HepG2 (cell line): ENCODE measurements around the gene BCCIP. TPM values are rescaled to one million over a fixed set of nuclear protein-coding genes. Genes with fewer than 3 reads are reported as not detected.

ENCODE experiments used
- BHLHE40 ChIP-seq: IDR thresholded peaks from 2 replicates; pipeline ENCODE4 v1.6.1; 2011; ENCODE audit warnings: low read length, improper control_type of control experiment
- CBX1 ChIP-seq: IDR thresholded peaks from one replicate; pipeline ENCODE4 v1.6.1; 2016; ENCODE audit warnings: antibody characterized with exemption, low read depth
- CTCF ChIP-seq: sonication (generic); formaldehyde crosslinking; IDR thresholded peaks from 2 replicates; pipeline ENCODE4 v1.5.0; 2020; ENCODE audit warnings: mild to moderate bottlenecking, missing genetic modification reagents, moderate library complexity
- DMAP1 ChIP-seq: IDR thresholded peaks from 2 replicates; pipeline ENCODE4 v1.6.1; 2016
- ELF4 ChIP-seq: sonication (generic); formaldehyde crosslinking; IDR thresholded peaks from 2 replicates; pipeline ENCODE4 v1.5.0; 2020; ENCODE audit warnings: missing genetic modification reagents, mild to moderate bottlenecking, moderate library complexity, borderline replicate concordance
- ETV5 ChIP-seq: IDR thresholded peaks from 2 replicates; pipeline ENCODE4 v1.6.1; 2018; ENCODE audit warnings: missing biosample characterization, missing genetic modification reagents, inconsistent platforms, borderline replicate concordance
- EZH2 ChIP-seq: conservative IDR thresholded peaks from 2 replicates; pipeline ENCODE4 v1.6.1; 2012; ENCODE audit warnings: mild to moderate bottlenecking, low read depth, low read length, moderate library complexity
- MAFK ChIP-seq, 2 experiments: IDR thresholded peaks in 1 of 2; conservative IDR thresholded peaks in 1 of 2; 2 replicates each; pipeline ENCODE4 v1.6.1; 2011; ENCODE audit warnings: improper control_type of control experiment in 2 of 2, low read length in 2 of 2
- PRDM15 ChIP-seq: sonication (generic); formaldehyde crosslinking; IDR thresholded peaks from 2 replicates; pipeline ENCODE4 v1.4.0; 2020; ENCODE audit warnings: missing genetic modification reagents
- SP5 ChIP-seq: IDR thresholded peaks from 2 replicates; pipeline ENCODE4 v1.6.1; 2016; ENCODE audit warnings: low read depth, borderline replicate concordance
- ZNF20 ChIP-seq: sonication (generic); formaldehyde crosslinking; IDR thresholded peaks from 2 replicates; pipeline ENCODE4 v1.4.0; 2020; ENCODE audit warnings: mild to moderate bottlenecking, moderate library complexity, missing genetic modification reagents
- ZNF234 ChIP-seq: sonication (generic); formaldehyde crosslinking; conservative IDR thresholded peaks from 2 replicates; pipeline ENCODE4 v1.5.1; 2020; ENCODE audit warnings: mild to moderate bottlenecking, missing genetic modification reagents
- ZNF33A ChIP-seq: sonication (generic); formaldehyde crosslinking; IDR thresholded peaks from 2 replicates; pipeline ENCODE4 v1.5.1; 2020; ENCODE audit warnings: missing genetic modification reagents, mild to moderate bottlenecking, moderate library complexity, borderline replicate concordance
- ZNF496 ChIP-seq: sonication (generic); formaldehyde crosslinking; IDR thresholded peaks from 2 replicates; pipeline ENCODE4 v1.8.1; 2023; ENCODE audit warnings: mild to moderate bottlenecking, moderate library complexity, missing genetic modification reagents; ENCODE audit not compliant: insufficient replicate concordance
- ZNF552 ChIP-seq: sonication (generic); formaldehyde crosslinking; IDR thresholded peaks from 2 replicates; pipeline ENCODE4 v1.9.0; 2022; ENCODE audit warnings: missing genetic modification reagents, mild to moderate bottlenecking, borderline replicate concordance
- ZNF709 ChIP-seq: sonication (generic); formaldehyde crosslinking; IDR thresholded peaks from 2 replicates; pipeline ENCODE4 v1.5.0; 2020; ENCODE audit warnings: mild to moderate bottlenecking, missing genetic modification reagents
- ZNF777 ChIP-seq: sonication (generic); formaldehyde crosslinking; IDR thresholded peaks from 2 replicates; pipeline ENCODE4 v1.4.0; 2020; ENCODE audit warnings: missing genetic modification reagents
- ZNF839 ChIP-seq: sonication (generic); formaldehyde crosslinking; IDR thresholded peaks from 2 replicates; pipeline ENCODE4 v1.4.0; 2020; ENCODE audit warnings: missing genetic modification reagents, mild to moderate bottlenecking, borderline replicate concordance
- ZNF879 ChIP-seq: sonication (generic); formaldehyde crosslinking; IDR thresholded peaks from 2 replicates; pipeline ENCODE4 v1.8.1; 2023; ENCODE audit warnings: missing genetic modification reagents
- ZSCAN30 ChIP-seq: sonication (generic); formaldehyde crosslinking; IDR thresholded peaks from 2 replicates; pipeline ENCODE4 v1.5.0; 2020; ENCODE audit warnings: mild to moderate bottlenecking, missing genetic modification reagents
- polyA plus RNA-seq, 8 experiments: library from polyadenylated mRNA; depleted of rRNA in 3 of 8; stranded (reverse) in 7 of 8; unstranded in 1 of 8; fragments of >200 nt; fragmentation: Illumina TruSeq in 4 of 8; extraction: Trizol in 4 of 8; gene quantifications; 2 replicates each; pipeline versions ENCODE4 v1.2.1 to v1.2.3, GENCODE V29; 2011 to 2016; ENCODE audit warnings: low read depth in 4 of 8, missing spikeins in 1 of 8, mixed read lengths in 1 of 8; ENCODE audit not compliant: insufficient read depth in 1 of 8
- total RNA-seq, 5 experiments: library from RNA; depleted of rRNA; stranded (reverse); fragments of >200 nt; fragmentation: Illumina TruSeq; extraction: Trizol; gene quantifications; 2 replicates each; pipeline ENCODE4 v1.2.3, GENCODE V29; 2016; ENCODE audit warnings: low read depth in 1 of 5
- TF ChIP-seq, protein P1 (sequence below): sonication (generic); formaldehyde crosslinking; conservative IDR thresholded peaks from 2 replicates; pipeline ENCODE4 v1.4.0; 2020; ENCODE audit warnings: missing genetic modification reagents
- TF ChIP-seq, protein P2 (sequence below): sonication (generic); formaldehyde crosslinking; IDR thresholded peaks from 2 replicates; pipeline ENCODE4 v1.8.0; 2022; ENCODE audit warnings: missing genetic modification reagents, low read depth, mild to moderate bottlenecking, borderline replicate concordance

Gene BCCIP
- total and polyA plus RNA-seq, 2 of the 13 experiments (the other 11 are each of a cell fraction or from before 2014, with no cell fraction given), result 37.0 to 132 TPM

GRCh38 chr10:125792342-125793300 is 30.7 kb upstream of the BCCIP start (continued):
- TF ChIP-seq ZNF33A (CRISPR knock-in tag) (no peak), DMAP1 (peak; percentile 76), CTCF (CRISPR knock-in tag) (no peak), EZH2 (no peak), PRDM15 (CRISPR knock-in tag) (no peak), ZNF552 (CRISPR knock-in tag) (peak; percentile 57; the same call in 1 of the 2 replicates), MAFK (conservative IDR thresholded peaks at IDR 0.05 in 1 of 2, IDR thresholded peaks at IDR 0.05 in 1 of 2; ENCODE audit: low read length in 2 of 2) (no peak), ZNF709 (no peak), ZSCAN30 (CRISPR knock-in tag) (no peak), ZNF234 (CRISPR knock-in tag) (no peak), ZNF20 (CRISPR knock-in tag) (no peak), ZNF879 (0 out of 2 replicates have a peak, but pooled peaks have one; percentile 30), ZNF777 (CRISPR knock-in tag) (no peak), ETV5 (peak; percentile 96), ZNF496 (CRISPR knock-in tag) (no peak), ZNF839 (peak; percentile 73; the same call in 1 of the 2 replicates), ELF4 (CRISPR knock-in tag) (no peak), SP5 (CRISPR knock-in tag) (peak; percentile 66; the same call in 1 of the 2 replicates), BHLHE40 (no peak), CBX1 (no peak)
- TF ChIP-seq, protein P1, sequence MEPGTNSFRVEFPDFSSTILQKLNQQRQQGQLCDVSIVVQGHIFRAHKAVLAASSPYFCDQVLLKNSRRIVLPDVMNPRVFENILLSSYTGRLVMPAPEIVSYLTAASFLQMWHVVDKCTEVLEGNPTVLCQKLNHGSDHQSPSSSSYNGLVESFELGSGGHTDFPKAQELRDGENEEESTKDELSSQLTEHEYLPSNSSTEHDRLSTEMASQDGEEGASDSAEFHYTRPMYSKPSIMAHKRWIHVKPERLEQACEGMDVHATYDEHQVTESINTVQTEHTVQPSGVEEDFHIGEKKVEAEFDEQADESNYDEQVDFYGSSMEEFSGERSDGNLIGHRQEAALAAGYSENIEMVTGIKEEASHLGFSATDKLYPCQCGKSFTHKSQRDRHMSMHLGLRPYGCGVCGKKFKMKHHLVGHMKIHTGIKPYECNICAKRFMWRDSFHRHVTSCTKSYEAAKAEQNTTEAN (CRISPR knock-in tag), result no peak
- TF ChIP-seq, protein P2, sequence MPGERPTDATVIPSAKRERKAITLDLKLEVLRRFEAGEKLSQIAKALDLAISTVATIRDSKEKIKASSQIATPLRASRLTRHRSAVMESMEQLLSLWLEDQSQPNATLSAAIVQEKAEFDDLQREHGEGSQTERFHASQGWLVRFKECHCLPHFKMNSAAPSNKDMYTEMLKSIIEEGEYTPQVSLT (CRISPR knock-in tag), result no peak
